ENCODE results near the gene MICAL2. TPM values are rescaled to one million over a fixed set of nuclear protein-coding genes. Genes with fewer than 3 reads are reported as not detected.
A peak's percentile ranks its signal among the peaks of the same experiment; 100 is the strongest.

MICAL2 gene
- total RNA-seq, 4 donors from 2014 or later: 195 to 499 (median 259) TPM

GRCh38 chr11:12130180-12130980, 20.0 kb downstream of the MICAL2 start:
- Histone ChIP-seq H3K36me3 (no peaks in the 10 kb centered on the region), H3K4me3 (no peak overlapping the region), H3K4me1 (peaks cover 32 to 94% (median 81%) of the 10 kb centered on the region in 4 donors), H3K27me3 (no peaks in the 10 kb centered on the region), H3K27ac (replicated peaks in 1 of 4) (peak overlapping the region; percentile 10 to 46 (median 38)), H3K9me3 (no peaks in the 10 kb centered on the region)
- intact Hi-C loops (cut with DNase I): no loop called here
- DNase-seq (ENCODE audit: extremely low spot score): no peak
- WGBS: 89% methylated on average over 3 of the region's 3 CpGs
- TF ChIP-seq POLR2A (IDR thresholded peaks at IDR 0.05; ENCODE audit: low read depth) (no peak), CTCF (IDR thresholded peaks at IDR 0.05) (no peak), EP300 (IDR thresholded peaks at IDR 0.05) (no peak), POLR2AphosphoS5 (IDR thresholded peaks at IDR 0.05) (no peak)

GRCh38 chr11:12131943-12132789, 21.8 kb downstream of the MICAL2 start:
- Histone ChIP-seq H3K27ac (replicated peaks in 1 of 4) (peak overlapping the region; percentile 42 to 89 (median 86)), H3K4me3 (no peak overlapping the region), H3K27me3 (no peaks in the 10 kb centered on the region), H3K36me3 (no peaks in the 10 kb centered on the region), H3K4me1 (peaks cover 31 to 94% (median 82%) of the 10 kb centered on the region in 4 donors), H3K9me3 (no peaks in the 10 kb centered on the region)
- TF ChIP-seq POLR2A (IDR thresholded peaks at IDR 0.05; ENCODE audit: low read depth): no peak
- no peak for TF ChIP-seq EP300 (IDR thresholded peaks at IDR 0.05)
- TF ChIP-seq CTCF (IDR thresholded peaks at IDR 0.05): no peak
- TF ChIP-seq POLR2AphosphoS5 (IDR thresholded peaks at IDR 0.05): no peak
- WGBS: 73% methylated on average over 7 of the region's 7 CpGs
- DNase-seq (ENCODE audit: extremely low spot score): no peak
- intact Hi-C loops (cut with DNase I): no loop called here

DNA sequence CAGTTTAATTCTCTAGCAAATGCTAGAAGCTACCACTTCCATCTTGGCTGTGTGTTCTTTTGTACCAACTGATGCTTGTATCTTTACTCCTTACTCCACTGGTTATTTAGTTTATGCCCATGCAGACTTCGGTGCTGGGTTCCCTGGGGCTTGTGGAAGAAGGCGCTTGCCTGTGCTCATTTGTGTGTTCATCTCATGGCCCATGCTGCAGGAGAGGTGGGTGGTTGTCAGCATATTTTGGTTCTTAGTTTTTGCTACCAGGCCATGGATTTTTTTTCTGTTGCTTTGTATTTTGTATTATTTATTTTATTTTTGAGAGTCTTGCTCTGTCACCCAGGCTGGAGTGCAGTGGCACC, 22.4 kb downstream of the MICAL2 start:
- H3K9me3 ChIP-seq: no peaks in the 10 kb centered on the region
- no peaks in the 10 kb centered on the region for H3K36me3 ChIP-seq
- no peak for DNase-seq (ENCODE audit: extremely low spot score)
- no peak overlapping the region for H3K4me3 ChIP-seq
- 98% methylated on average over 2 of the region's 2 CpGs for WGBS
- no peak for TF ChIP-seq CTCF (IDR thresholded peaks at IDR 0.05)
- no peak for TF ChIP-seq POLR2AphosphoS5 (IDR thresholded peaks at IDR 0.05)
- no peak for TF ChIP-seq POLR2A (IDR thresholded peaks at IDR 0.05; ENCODE audit: low read depth)
- no peak for TF ChIP-seq EP300 (IDR thresholded peaks at IDR 0.05)
- intact Hi-C loops (cut with DNase I): no loop called here
- H3K4me1 ChIP-seq: peaks cover 31 to 94% (median 83%) of the 10 kb centered on the region in 4 donors
- H3K27ac ChIP-seq (replicated peaks in 1 of 4): peak overlapping the region; percentile 42 to 89 (median 86)
- H3K27me3 ChIP-seq: no peaks in the 10 kb centered on the region

DNA sequence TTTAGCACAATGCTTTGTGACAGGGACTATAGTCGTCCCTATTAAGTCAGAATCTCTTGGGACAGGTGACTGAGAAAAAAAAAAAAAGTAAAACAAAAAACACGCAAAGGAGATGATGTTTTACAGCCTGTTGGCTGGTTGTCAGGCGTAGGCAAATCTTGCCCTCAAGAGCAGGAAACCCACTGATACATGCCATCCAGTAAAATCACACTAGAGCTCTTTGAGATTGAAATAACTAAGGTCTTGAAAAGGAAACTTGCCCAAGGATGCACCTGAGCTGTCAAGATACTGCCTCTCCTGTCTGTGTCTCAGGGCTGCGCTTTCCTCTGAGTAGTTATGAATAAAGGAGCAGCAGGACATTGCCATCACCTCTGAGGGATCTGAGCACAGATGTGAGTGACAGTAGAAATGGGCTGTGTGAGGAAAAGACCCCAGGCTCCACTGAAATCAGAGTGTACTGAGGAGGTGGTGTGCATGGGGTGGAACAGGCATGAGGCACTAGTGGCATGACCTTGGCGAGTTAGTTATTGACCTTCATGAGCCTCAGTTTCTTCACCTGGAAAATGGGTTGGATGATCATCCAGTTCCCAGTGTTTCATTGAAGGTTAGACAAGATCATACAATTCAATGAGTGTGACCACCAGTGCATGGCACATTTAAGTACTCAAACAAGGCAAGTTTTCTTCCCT, 23.3 kb downstream of the MICAL2 start:
- H3K9me3 ChIP-seq: no peaks in the 10 kb centered on the region
- H3K36me3 ChIP-seq: no peaks in the 10 kb centered on the region
- WGBS: 85% methylated on average over 5 of the region's 5 CpGs
- DNase-seq (ENCODE audit: extremely low spot score): no peak
- H3K4me1 ChIP-seq: peaks cover 40 to 97% (median 88%) of the 10 kb centered on the region in 4 donors
- H3K27ac ChIP-seq (replicated peaks in 1 of 4): peak overlapping the region; percentile 84 to 89 (median 86)
- H3K27me3 ChIP-seq: no peaks in the 10 kb centered on the region
- no peak overlapping the region for H3K4me3 ChIP-seq
- no peak for TF ChIP-seq POLR2AphosphoS5 (IDR thresholded peaks at IDR 0.05)
- TF ChIP-seq EP300 (IDR thresholded peaks at IDR 0.05): no peak
- TF ChIP-seq CTCF (IDR thresholded peaks at IDR 0.05): no peak
- TF ChIP-seq POLR2A (IDR thresholded peaks at IDR 0.05; ENCODE audit: low read depth): no peak
- intact Hi-C loops (cut with DNase I): no loop called here

Data from esophagus muscularis mucosa (tissue), 4 donors.